ENCODE results near the gene TASOR2.
A peak's percentile ranks its signal among the peaks of the same experiment; 100 is the strongest.

TASOR2 gene, protein sequence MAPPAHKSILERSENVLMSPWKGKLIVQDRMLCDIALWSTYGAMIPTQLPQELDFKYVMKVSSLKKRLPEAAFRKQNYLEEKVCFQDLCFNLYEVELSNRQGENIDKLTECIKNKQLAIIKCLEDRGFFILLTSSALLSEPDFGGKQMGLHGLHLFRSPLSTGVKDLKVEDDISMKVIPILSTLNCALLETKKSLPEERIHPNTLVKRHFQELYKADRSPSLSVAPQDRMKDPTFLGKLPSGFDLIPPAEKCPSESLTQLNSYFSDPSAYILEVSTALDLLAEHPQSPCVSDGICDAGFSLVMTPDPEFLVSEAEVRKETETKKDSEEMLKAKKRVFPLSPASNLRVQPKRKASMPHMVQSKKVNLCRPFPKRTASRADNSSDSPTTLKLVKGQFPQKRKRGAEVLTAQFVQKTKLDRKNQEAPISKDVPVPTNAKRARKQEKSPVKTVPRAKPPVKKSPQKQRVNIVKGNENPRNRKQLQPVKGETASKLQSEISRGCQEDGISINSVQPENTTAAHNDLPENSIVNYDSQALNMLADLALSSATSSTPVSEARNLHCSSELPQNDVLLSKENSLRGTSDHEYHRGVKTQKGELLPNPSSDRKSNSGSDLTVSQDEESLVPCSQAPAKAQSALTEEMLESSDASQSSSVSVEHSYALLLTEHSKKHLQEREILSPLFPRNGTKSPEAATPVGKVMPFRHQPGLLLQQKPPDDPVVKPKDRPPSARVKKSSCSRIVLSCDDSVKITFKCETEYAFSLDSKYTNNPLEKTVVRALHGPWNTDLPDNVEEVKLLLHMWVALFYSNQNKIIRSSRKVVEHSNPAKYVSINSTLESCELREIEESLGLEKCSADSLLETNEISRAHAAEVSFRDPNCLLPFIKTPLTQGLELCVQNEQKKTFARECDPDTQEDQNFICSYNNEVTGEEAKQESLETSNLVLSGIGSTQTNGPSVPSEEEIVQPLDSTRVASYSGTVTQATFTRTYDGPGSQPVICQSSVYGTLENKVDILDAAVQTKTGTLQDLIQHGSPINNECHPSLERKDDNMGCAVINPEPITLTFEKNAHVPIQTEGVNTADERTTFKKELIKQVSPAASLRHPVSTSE (N-terminal part only)

DNA sequence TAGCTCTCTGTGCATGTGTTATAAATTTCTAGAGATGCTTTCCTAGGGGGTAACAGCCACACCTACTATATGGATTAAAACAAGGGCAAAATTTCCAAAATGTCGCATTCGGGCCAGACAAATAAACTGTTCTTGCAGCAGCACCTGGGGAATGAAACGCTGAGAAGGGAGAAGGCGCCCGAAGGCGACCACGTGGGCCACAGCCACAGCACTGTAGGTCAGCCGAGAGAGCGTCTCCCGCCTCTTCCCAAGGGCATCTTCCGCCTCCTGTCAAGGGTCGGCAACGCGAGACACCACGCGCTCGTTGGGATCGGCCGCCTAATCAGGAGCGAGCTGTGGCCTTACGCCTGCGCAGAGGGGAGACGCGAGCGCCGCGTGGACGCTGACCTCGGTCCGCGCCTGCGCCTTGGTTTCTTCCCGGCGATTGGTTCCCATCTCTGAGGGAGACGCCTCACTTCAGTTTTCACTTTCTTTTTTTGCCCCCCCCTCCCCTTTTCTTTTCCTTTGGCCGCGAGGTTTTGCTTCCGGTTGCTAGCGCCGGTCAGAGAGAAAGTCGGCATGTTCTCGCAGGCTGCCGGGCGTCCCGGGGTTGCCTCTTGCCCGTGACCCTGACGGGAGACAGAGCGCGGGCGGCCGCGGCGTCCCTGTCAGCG, at the start of gene TASOR2:
Gene TASOR2 (plus strand): TSS at position 521 of the 653 bp plus-strand sequence. CDS start 35,805 bp downstream, outside the sequence.
- peak; percentile 91 for DNase-seq

DNA sequence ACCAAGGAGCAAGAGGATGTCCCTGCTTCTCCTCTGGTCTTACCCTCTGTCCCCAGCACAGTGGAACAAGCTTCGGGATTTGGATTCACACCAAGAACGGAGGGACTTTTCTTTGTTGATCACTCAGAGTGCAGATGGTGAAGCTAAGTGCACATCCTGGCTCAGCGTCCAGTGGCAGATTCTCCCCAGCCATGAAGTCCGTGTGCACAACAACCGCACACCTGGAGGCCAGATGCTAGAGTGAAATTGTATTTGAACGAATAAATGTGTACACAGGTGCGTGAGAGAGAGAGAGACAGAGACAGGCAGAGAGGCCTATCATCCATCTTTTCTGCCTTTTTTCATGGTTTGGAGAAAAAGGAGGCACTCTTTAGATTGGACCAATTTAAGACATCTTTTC, 49.7 kb upstream of the TASOR2 start:
- DNase-seq: no peak

DNA sequence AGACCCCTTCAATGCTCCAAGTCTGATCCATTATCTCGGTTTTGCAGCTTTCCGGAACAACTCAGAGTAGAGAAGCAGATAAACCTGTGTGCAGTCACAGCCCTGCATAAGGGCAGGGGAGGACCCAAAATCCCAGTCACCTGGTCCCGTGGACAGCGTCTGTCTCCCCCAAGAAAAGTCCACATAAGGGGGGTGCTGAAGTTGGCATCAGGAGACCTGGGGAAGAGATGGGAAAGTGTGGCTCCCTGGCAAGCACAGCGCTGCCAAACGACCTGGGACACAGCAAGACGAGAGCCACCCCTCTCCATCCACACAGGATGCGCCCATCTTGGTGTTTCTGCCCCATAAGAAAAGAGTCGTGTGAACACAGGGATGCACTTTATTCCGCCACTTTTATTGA, 46.1 kb upstream of the TASOR2 start:
- no peak for DNase-seq

DNA sequence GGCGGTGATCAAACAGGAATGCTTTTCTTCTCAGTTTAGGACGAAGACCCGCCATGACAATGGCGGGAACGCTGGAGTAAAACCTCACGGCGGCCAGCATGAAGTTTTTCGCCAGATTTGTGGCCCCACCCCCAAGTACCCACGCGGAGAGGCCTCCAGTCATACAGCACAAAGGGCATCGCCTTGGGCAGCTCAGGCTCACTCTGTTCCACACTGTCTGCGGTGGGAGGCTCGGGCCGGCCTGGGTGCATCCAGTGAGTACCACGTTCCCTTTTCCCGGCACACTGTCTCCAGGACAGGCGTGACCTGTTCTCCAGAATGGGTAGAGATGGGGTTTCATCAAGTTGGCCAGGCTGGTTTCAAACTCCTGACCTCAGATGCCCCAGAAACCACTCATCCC, 45.6 kb upstream of the TASOR2 start:
- no peak for DNase-seq

DNA sequence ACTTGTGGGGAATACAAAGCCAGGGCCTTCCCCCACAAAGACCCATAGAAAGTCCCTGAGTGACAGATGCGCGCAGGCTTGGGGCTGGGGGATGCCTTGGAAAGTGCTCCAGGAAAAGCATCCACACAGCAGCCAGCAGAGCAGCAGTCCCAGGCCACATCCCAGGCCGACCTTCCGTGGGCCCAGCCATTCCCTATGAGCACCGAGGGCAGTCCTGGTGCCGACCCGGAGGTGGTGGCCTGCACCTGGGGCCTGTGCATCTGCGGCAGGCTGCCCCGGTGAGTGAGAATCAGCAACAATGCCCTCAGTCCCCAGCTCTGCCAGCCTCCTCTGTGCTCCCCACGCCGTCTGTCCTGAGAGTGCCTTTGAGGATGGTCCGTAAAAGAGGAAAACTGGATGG, 44.6 kb upstream of the TASOR2 start:
- DNase-seq: no peak

DNA sequence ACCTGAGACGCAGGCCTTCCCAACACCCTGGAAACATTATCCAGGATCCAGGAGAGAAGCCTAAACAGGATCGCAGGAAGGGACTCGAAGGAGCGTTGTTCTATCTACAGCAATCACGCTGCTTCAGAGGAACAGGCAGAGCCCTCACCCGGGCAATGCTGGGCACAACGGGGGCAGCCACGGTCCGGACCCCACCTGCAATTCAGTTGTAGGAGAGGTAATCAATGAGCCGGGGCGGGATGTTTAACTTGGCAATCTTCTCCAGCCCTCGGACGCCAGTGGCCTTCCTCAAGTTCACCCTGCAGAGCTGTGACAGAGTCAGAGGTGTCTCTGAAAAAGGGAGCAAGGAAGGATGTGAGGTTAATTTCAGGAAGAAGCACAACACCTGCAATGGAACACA, 44.1 kb upstream of the TASOR2 start:
- no peak for DNase-seq

DNA sequence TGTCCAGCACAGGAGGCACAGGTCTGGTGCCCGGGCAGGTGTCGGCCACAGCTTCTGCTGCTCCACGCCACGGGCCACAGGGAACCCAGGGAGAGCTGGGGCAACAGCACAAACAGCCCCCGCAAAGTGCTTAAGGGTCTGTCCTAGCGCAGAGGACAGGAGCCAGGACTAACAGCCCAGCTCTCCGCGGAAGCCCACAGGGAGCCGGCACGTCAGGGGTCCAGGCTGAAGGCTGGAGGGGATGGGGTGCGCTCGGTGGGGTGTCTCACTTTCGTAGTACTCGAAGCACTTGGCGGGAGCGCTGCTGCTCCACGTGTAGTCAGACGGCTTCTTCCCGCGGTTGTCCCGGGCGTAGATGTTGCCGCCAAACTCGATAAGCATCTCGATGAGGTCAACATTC, 43.1 kb upstream of the TASOR2 start:
- DNase-seq: no peak

DNA sequence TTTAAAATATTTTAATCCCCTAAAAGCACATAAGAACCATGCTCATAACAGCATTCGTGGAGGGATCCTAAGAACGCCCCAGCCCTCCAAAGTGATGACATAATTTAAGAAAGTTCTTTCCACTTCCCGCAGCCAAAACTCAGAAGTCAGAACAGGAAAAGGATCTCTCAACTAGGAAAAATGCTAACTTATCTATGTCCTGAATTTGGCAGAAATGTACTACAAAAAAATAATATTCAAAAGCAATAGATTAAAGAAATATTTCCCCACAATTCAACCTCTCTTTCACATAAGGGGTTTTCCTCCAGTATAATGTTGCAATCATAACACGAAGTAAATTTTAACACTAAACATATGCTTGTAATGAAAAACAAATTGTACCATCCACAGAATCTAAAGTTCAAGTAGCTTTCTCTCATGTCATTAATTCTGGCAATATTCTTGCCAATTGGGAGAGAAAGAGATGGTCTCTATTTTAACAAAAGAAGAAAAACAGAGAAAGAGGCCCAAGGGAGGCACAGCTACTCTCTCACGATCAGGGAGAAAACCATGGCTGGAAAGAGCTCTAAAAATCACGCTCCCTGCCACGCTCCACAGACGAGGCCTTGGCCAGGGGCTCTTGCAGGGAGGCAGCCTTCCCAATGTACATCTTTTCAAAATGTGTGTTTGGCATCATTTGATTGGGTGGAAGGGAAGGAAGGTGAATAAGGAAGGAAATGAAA, 41.1 kb upstream of the TASOR2 start:
- no peak for DNase-seq

DNA sequence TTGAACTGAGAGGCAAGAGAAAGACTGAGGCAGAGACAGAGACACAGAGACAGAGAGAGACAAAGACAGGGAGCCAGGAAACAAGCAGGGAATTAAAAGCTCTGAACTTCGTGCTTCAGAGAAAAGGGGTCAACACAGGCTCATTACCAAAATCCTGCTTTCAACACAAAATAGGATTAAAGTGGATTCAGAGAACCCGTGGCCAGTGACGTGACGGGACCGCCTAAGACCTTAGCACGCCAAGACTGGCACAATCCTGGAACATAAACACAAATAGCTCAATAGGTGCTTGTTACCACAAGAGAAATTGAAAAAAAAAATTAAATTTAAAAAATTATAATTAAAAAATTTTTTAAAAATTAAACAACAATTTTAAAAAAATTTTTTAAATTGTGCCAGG, 39.7 kb upstream of the TASOR2 start:
- no peak for DNase-seq

DNA sequence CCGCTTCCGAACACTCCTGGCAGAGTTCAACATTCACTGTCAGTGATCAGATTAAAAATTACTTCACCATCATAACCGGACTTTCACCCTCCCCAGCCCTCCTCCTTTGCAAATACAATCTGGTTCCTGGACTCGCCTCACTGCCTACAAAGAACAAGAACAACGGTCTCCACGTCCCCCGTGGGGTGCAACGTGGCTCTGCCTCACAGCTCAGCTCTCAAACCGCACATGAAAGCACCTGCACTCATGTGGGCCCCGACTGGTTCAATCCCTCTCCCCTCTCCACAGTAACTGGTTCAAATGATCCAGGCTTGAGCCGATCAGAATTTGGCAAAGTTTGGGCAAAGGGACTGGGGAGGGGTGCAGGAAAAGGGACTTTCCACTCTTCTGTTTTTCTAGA, 39.3 kb upstream of the TASOR2 start:
- no peak for DNase-seq

DNA sequence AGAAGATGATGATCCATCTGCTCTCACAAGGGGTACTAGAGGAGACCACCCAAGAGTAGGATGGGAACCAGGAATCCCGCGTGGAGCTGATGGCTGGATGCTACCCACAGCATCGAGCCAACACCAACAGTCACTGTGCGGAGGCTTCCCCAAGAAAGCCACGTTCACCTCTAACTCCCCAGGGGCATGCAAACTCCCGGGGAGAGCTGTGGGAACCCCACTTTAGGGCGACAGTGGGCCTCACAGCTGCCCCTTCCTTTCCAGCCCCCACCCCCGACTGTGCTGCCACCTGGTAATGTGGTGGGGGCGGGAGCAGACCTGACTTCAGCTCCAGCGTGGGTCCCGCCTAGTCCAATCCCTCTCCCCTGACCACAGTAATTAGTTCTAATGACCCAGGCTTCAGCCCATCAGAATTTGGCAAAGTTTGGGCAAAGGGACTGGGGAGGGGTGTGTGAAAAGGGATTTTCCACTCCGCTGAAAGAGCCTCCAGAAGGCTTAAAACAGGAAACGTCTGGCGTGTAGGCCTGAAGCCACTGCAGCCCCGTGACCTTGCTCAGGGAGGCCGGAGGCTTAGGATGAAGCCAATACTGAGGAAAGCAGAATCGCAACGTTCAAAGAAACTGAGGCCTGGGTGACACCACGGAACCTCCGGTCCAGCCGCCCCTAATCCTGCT, 38.6 kb upstream of the TASOR2 start:
- no peak for DNase-seq

DNA sequence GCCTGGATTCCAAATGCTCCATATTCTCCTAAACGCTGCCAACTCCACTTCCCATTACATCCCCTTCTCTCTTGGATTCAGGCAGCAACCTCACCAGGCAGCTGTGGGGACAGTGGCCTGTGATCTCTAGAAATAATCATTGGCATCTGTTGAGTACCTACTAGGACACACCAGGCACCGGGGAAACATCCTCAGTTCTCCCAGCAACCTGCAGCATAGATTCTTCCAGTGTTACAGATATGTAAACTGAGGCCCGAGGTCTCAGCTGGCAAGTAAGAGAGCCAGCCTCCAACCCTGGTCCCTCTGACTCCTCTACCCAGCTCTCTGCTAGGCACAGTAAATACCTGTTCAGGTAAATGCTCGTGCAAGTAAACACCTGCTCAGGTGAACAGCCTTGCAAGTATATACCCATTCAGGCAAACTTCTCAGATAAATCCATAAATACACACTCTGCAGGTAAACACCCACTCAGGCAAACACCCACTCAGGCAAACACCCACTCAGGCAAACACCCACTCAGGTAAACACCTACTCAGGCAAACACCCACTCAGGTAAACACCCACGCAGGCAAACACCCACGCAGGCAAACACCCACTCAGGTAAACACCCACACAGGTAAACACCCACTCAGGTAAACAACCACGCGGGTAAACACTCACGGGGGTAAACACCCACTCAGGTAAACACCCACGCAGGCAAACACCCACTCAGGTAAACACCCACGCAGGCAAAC, 37.0 kb upstream of the TASOR2 start:
- no peak for DNase-seq

DNA sequence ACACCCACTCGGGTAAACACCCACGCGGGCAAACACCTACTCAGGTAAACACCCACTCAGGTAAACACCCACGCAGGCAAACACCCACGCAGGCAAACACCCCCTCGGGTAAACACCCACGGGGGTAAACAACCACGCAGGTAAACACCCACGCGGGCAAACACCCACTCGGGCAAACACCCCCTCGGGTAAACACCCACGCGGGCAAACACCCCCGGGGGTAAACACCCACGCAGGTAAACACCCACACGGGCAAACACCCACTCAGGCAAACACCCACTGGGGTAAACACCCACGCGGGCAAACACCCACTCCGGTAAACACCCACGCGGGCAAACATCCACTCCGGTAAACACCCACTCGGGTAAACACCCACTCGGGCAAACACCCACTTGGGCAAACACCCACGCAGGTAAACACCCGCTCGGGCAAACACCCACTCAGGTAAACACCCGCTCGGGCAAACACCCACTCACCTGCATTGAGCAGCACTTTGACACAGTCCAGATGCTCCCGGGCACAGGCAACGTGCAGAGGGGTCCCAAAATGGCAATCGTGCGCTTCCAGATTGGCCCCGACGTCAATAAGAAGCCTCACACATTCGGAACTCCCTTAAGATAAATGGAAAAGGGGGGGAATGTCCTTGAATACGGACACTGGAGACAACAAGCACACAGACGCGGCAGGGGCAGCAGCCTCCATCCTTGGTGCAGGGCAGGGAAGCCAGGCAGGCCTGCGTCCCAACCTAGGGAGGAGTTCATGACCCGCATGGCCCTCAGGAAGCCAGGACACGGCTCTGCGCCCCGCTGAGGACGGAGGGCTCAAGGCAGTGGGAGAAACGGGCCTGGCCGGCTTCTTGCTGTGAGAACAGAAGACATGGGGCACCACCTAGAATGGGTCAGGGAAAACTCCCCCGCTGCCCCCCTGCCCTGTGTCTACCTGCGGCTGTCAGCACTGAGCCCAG, 35.9 kb upstream of the TASOR2 start:
- DNase-seq: no peak

DNA sequence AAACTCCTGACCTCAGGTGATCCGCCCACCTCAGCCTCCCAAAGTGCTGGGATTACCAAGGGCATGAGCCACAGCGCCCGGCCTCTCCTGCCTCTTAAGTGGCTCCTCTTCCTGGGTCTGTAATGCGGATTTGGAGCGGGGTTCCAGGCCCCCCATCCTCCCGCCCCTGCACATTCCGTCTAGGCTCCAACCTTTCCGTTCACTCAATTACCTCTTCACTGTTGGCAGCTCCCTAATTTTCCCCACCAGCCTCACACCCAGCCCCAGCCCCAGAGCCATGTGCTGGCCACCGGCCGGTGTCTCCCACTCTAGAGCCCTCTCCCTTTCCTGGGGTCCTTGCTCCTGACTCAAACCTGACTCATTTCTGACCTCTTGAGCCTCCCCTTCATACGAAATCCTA, 34.9 kb upstream of the TASOR2 start:
- no peak for DNase-seq

DNA sequence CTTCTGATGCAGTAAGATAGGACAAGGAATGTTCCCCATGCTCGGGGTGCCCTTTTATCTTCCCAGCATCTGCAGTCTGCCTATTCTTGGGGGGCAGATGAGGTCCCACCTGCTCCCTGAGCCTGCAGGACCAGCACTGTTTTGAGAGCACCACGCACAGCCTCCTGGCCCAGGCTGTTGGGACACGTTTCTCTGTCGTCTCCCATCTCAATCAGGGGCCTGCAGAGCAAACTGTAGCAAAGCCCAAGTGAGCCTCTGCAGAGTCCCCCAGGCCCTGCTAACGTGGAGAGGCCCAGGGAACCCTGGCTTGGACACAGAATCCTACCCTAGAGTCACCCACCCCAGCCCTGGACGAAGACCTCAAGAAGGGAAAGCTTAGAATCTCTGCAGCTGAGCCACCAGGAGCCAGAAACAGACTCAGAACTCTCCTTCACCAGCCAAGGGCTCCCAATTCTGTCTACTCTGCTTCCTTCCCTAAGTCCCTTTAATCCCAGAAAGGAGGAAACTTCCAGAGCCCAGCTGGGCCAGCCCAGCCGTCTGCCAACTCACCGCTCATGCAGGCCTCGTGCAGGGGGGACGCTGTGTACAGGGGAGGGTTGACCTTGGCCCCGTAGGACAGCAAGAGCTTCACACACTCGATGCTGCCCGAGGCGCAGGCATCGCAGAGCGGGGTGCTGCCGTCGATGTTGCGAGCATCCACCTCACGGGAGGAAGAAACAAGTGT, 33.8 kb upstream of the TASOR2 start:
- no peak for DNase-seq

DNA sequence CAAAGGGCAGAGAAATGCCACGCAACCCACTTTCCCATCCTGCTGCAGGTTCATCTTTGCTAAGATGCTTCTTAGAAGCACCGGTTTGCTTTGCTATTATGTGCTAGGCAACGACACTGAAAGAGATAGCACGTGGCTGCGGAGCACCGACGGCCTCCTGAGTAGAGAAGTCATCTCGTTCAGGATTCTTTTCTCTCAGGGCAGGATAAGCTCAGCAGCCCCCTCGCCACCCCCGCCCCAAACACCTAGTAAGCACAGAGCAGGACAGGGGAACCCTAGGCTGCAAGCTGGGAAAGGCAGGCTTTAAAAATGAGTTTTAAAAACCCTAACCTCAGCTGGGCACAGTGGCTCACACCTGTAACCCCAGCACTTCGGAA, 33.3 kb upstream of the TASOR2 start:
- DNase-seq: no peak

DNA sequence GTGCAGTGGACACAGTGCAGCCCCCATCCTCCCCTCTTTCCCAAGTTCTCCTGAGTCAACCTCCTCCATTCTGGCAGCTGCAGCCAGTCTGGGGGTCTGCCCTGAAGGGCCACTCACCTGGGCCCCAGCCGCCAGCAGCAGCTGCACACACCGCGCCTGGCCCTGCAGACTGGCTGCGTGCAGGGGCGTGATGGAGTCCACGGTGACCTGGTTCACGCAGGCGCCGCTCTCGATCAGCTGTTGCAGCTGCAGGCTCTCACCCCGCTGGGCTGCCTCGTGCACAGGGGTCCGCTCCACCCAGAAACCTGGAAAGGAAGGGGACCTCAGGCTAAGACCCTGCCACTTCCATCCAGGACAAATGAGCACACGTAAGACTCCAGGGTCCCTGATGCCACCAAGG, 31.9 kb upstream of the TASOR2 start:
- DNase-seq: no peak

DNA sequence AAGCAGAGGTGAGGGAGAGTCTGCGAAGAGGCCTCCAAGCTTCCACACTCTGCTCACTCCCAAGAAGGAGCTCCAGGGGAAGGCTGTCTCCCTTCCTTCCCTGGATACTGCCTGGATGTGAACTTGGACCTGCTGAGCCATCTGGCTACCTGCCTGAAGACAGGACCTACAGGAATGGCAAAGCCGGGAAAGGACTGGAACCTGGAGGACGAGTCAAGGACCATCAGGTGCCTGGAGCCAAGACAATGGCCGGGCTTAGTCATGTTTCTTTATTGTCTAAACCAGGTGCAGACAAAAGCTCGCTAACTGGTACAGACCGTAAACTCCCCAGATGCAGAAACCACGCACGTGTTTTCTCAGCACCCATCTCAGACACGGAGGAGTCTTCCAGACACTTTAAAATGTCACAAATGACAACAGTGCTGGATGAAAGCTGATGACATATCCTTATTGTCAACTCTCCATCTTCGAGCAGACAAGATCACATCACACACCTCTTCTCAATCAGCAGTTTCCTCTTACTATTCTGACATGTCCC, 30.4 kb upstream of the TASOR2 start:
- DNase-seq: no peak

DNA sequence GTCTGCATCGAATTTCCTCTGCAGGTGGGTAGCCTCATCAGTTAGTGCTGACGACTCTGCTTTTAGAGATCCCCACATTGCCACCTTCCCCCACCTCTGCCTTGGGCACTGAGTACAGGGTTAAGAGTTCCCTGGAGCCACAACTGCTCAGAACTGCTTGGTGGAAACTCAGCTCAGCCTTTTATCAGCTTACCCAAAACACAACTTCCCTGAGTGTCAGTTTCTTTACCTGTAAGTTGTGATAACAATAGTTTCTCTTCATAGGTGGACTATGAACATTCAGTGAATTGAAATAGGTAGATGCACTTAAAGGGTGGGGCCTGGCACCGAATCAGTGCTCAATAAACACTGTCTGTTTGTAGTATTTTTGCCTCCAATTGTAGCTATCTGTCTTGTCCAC, 29.5 kb upstream of the TASOR2 start:
- no peak for DNase-seq

All from DMS153 (cell line).